ENCODE measurements around the gene TMEM134. TPM values are rescaled to one million over a fixed set of nuclear protein-coding genes. Genes with fewer than 3 reads are reported as not detected.
"Not testable (repeated sequence)": the region's sequence is repeated elsewhere in the genome, so short reads cannot be mapped to it uniquely, and the experiment has no call there.

The TMEM134 gene
- total RNA-seq, 2 experiments from 2014 or later = 49.9 to 52.4 TPM

GRCh38 chr11:67428052-67429001, 40.7 kb downstream of the TMEM134 start, which contains the start of gene RPS6KB2:
RPS6KB2 (plus strand) TSS chr11:67428494; CDS start chr11:67428546, 52 bp downstream.
- CTCF ChIA-PET = interaction anchor here (1.5 kb wide), 1 partner anchor 46 kb away, joined by 5 read pairs; no protein-coding TSS in a partner anchor

GRCh38 chr11:67427364-67427859, 41.6 kb downstream of the TMEM134 start:
- peak overlapping the region; percentile 96 for H3K27ac Mint-ChIP-seq
- H3K27me3 Mint-ChIP-seq; H3K27me3 ChIP-seq (ENCODE audit: control insufficient read depth in 1 of 2, insufficient read depth in 2 of 2, low read length in 2 of 2); intact Hi-C loops (cut with DNase I, micrococcal nuclease); H3K9me3 Mint-ChIP-seq; ATAC-seq (ENCODE audit: poor library complexity); H3K9me3 ChIP-seq (ENCODE audit: control insufficient read depth in 1 of 2, insufficient read depth in 1 of 2, low read length in 2 of 2): not testable (repeated sequence)
- Histone ChIP-seq H3K4me1 (ENCODE audit: insufficient read depth, low read length) (peaks cover 51% of the 10 kb centered on the region), H3K36me3 (ENCODE audit: insufficient read depth, low read length) (peaks cover 23% of the 10 kb centered on the region), H3K4me3 (ENCODE audit: low read length) (peak overlapping the region; percentile 92), H3K27ac (ENCODE audit: low read depth in 1 of 2, low read length in 2 of 2) (peak overlapping the region; percentile 42 to 86)
- H3K4me3 Mint-ChIP-seq = peak overlapping the region; percentile 98
- H3K36me3 Mint-ChIP-seq (ENCODE audit: low read depth) = peaks cover 33% of the 10 kb centered on the region
- DNase-seq = peak in 1 of 14 experiments; percentile 4
- CTCF ChIA-PET = interaction anchor here (1.5 kb wide), 1 partner anchor 45 kb away, joined by 5 read pairs; no protein-coding TSS in a partner anchor
- POLR2A ChIA-PET = interaction anchor here (1.0 to 17.7 kb wide), 10 partner anchors 10 to 188 kb away, joined by 3 to 411 read pairs (median 13); partner anchors contain the start of genes AIP, CARNS1, CDK2AP2 and PPP1CA
- H3K4me1 Mint-ChIP-seq (ENCODE audit: low read depth) = peaks cover 34% of the 10 kb centered on the region

More at GRCh38 chr11:67428052-67429001, 40.7 kb downstream of the TMEM134 start, which contains the start of gene RPS6KB2:
- peak; percentile 96 to 100 (median 99) for DNase-seq
- Histone ChIP-seq H3K27me3 (ENCODE audit: control insufficient read depth in 1 of 2, insufficient read depth in 2 of 2, low read length in 2 of 2) (no peaks in the 10 kb centered on the region), H3K4me3 (ENCODE audit: low read length) (peak within 1 kb of the TSS; percentile 92), H3K27ac (ENCODE audit: low read depth in 1 of 2, low read length in 2 of 2) (peak within 1 kb of the TSS; percentile 85 to 86), H3K4me1 (ENCODE audit: insufficient read depth, low read length) (peaks cover 60% of the 10 kb centered on the region), H3K9me3 (ENCODE audit: control insufficient read depth in 1 of 2, insufficient read depth in 1 of 2, low read length in 2 of 2) (no peaks in the 10 kb centered on the region), H3K36me3 (ENCODE audit: insufficient read depth, low read length) (peaks cover 33% of the 10 kb centered on the region)
- TF ChIP-seq, protein P1, sequence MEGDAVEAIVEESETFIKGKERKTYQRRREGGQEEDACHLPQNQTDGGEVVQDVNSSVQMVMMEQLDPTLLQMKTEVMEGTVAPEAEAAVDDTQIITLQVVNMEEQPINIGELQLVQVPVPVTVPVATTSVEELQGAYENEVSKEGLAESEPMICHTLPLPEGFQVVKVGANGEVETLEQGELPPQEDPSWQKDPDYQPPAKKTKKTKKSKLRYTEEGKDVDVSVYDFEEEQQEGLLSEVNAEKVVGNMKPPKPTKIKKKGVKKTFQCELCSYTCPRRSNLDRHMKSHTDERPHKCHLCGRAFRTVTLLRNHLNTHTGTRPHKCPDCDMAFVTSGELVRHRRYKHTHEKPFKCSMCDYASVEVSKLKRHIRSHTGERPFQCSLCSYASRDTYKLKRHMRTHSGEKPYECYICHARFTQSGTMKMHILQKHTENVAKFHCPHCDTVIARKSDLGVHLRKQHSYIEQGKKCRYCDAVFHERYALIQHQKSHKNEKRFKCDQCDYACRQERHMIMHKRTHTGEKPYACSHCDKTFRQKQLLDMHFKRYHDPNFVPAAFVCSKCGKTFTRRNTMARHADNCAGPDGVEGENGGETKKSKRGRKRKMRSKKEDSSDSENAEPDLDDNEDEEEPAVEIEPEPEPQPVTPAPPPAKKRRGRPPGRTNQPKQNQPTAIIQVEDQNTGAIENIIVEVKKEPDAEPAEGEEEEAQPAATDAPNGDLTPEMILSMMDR (IDR thresholded peaks at IDR 0.05) = no peak
- POLR2A ChIA-PET = interaction anchor here (0.6 to 17.7 kb wide), 13 partner anchors 9 to 1930 kb away, joined by 3 to 411 read pairs (median 7); partner anchors contain the start of genes AIP, CARNS1, CORO1B and MALAT1
- Mint-ChIP-seq H3K27me3 (no peaks in the 10 kb centered on the region), H3K27ac (peak within 1 kb of the TSS; percentile 96), H3K4me3 (peak within 1 kb of the TSS; percentile 98), H3K36me3 (ENCODE audit: low read depth) (peaks cover 42% of the 10 kb centered on the region), H3K4me1 (ENCODE audit: low read depth) (peaks cover 34% of the 10 kb centered on the region), H3K9me3 (no peaks in the 10 kb centered on the region)
- ATAC-seq (ENCODE audit: poor library complexity) = peak; percentile 84
- intact Hi-C loops (cut with DNase I, micrococcal nuclease) = loop anchor here (1.0 to 2.0 kb wide), 5 partner anchors 28 to 78 kb away; partner anchors contain the start of genes PPP1CA (in 1 of the 2), RAD9A (in 1 of the 2) and TMEM134 (in 1 of the 2)

GRCh38 chr11:67423891-67424613, 45.0 kb downstream of the TMEM134 start:
- Histone ChIP-seq H3K4me3 (ENCODE audit: low read length) (no peak overlapping the region), H3K27ac (ENCODE audit: low read depth in 1 of 2, low read length in 2 of 2) (no peak overlapping the region), H3K9me3 (ENCODE audit: control insufficient read depth in 1 of 2, insufficient read depth in 1 of 2, low read length in 2 of 2) (no peaks in the 10 kb centered on the region), H3K36me3 (ENCODE audit: insufficient read depth, low read length) (no peaks in the 10 kb centered on the region), H3K4me1 (ENCODE audit: insufficient read depth, low read length) (peaks cover 42% of the 10 kb centered on the region), H3K27me3 (ENCODE audit: control insufficient read depth in 1 of 2, insufficient read depth in 2 of 2, low read length in 2 of 2) (no peaks in the 10 kb centered on the region)
- Mint-ChIP-seq H3K36me3 (ENCODE audit: low read depth) (peaks cover 19% of the 10 kb centered on the region), H3K4me1 (ENCODE audit: low read depth) (peaks cover 41% of the 10 kb centered on the region), H3K9me3 (no peaks in the 10 kb centered on the region), H3K4me3 (no peak overlapping the region), H3K27ac (no peak overlapping the region), H3K27me3 (no peaks in the 10 kb centered on the region)
- ChIA-PET POLR2A (interaction anchor here (1.2 to 7.4 kb wide), 4 partner anchors 12 to 22 kb away, joined by 4 to 136 read pairs (median 7); partner anchors contain the start of genes PPP1CA and TBC1D10C), CTCF (no interaction called here)
- TF ChIP-seq, protein P1 (IDR thresholded peaks at IDR 0.05) = no peak
- ATAC-seq (ENCODE audit: poor library complexity) = no peak
- no peak for DNase-seq
- intact Hi-C loops (cut with DNase I, micrococcal nuclease) = no loop called here

Data from CD4-positive, alpha-beta T cell (primary cell).